HG02798 (cell line): ENCODE data around the gene CNTNAP2.

ENCODE experiments used
- ATAC-seq: cut with Tn5 transposase; IDR thresholded peaks from one replicate; pipeline ENCODE4 v1.9.1; 2021; ENCODE audit warnings: mild to moderate bottlenecking; ENCODE audit not compliant: unreplicated experiment, poor library complexity

CNTNAP2 gene

DNA sequence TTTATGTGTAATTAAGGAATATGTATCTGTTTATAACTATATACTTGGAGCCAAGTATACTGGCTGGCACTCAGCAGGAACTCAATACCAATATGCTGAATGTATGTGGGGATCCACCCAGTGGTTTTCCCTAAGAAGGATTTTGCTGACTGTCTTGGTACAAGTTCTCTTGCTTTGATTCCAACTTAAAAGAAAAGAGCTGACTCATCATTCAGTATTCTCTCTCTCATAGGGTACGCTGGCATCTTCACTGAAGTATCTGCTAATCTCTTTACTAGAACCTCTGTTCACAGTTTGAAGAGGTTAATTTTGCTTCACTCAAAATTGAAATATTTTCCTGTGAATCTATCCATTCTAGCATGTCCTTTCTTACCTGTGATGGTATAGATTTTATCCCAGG, 1044.8 kb downstream of the CNTNAP2 start:
- no peak for ATAC-seq

DNA sequence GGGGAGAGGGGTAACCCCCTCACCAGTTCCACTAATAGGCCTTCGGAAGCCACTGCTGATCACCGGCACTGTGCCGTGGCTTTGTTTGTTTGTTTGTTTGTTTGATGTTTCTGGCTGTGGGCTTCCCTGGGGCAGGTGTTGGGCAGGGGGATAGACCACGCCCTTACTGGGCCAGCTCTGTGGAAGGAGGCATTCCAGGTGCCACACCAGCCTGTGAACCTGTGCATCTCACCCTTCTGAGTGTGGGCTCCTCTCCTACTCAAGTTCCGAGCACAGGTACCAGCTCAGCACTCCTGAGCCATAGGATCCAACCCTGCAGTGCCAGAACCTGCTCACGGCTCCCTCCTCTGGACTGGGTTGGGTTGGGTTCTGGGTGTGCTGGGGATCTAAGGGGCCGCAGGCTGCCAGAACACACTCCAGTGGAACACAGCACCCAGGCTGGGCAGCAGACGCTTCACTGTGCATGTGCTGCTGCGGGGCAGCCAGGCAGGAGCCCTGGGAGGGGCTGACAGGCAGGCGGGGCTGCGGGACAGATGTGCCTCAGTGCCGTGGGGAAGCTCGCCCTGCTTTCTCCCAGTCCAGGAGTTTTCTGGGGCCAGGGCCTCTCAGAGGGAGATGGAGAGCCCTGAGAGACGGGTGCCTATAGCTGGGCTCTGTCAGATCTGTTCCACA, 1053.9 kb downstream of the CNTNAP2 start:
- ATAC-seq = no peak

DNA sequence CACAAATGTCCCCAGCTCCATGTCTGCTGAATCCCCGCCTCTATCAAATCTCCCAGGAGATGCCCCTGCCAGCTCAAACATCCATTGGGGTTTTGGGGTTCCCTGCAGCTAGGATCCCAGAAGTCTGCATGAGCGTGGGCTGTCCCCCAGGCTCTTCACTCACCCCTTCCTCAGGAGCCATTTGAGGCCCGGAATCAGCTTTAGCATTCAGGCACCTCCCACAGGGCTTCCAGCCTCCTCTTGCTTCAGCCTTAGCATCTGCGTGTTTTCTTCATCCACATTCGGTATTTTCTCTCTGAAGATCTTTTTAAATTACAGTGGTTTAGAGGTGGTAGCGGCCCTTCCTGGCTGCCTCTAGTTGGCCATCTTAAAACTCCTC, 1054.4 kb downstream of the CNTNAP2 start:
- ATAC-seq = no peak

DNA sequence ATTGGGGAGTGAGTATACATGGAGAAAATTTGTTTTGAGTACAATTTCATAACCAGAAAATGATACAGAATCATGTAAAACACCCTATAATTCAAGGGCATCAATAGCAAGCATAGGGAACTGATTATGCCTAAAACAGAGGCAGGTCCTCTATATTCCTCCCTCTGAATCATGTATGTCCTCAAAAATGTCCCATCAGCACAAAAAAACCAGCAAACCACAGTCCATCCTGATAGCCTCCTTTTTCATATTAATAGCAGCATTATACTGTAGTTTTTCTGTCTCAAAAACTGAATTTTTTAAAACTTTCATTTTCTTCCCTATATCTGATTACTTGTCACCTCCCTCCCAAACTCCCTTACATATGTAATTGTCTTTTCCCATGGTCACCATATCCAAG, 1057.3 kb downstream of the CNTNAP2 start:
- ATAC-seq = no peak

DNA sequence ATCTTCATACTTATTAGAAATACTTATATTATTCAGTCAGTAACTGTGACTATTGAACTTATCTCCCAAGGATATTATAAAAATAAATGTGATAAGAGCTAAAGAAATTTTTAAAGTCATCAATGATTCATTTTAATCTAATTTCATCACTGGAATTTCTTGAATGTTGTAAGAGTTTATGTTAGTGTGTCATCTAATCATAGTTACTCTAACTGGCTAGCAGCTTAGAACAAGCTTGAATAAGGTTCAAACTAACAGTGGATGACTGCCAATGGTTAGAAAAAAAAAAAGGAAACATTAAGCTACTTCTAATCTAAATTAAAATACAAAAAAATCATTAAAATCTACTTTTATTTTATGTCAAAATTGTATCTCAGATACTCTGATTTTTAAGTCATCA, 1066.3 kb downstream of the CNTNAP2 start:
- no peak for ATAC-seq

DNA sequence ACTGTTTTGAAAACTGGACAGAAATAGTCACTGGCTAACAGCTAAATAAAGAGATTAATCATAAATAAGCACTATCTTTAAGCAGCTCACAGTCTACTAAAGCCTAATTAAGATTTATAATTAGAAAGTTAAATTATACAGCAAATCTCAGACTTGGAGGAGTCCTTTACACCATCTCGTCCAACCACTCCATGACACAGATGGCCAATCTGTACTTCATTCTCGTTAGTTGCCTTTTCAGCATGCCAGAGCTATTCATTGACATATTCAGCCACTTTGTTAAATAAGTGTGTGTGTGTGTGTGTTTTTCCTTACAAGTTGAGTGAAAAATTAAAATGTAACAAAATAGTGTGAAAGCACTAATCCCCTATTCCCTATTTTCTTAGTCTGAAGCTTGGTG, 1066.7 kb downstream of the CNTNAP2 start:
- ATAC-seq = no peak

DNA sequence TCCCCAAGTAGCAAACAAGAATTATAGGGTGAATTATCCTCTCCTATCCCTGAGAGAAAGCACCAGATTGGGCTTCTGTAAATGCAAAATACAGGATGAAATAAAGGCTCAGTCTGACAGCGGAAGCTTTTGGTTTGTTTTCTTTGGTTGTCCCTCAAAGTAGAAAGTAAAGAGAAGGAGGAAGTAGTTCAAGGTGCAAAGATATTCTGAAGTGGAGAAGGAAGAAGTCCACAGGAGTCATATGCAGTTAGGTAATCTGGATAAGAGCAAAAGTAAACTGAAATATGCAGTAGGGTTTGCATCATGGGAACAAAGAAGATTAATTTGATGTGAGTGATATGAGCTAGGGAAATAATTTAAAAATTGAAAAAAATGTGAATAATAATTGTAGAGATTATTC, 1071.9 kb downstream of the CNTNAP2 start:
- ATAC-seq = no peak

DNA sequence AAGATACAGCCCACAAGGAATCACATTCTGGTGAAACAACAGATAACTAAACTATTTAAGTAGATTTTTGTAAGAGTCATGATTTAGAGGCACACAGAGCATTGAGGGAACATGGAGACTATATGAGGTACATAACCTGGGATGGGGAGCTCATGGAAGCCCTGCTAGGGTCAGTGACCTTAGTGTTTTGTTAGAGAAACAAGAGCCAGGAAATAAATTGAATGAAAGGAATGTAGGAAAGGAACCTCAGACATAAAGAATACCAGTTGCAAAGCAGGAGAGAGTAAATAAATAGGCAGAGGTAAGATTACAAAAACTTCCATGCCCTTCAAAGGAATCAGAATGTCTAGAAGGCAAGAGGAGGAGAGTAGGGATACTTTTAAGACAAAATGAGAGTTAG, 1076.9 kb downstream of the CNTNAP2 start:
- no peak for ATAC-seq

DNA sequence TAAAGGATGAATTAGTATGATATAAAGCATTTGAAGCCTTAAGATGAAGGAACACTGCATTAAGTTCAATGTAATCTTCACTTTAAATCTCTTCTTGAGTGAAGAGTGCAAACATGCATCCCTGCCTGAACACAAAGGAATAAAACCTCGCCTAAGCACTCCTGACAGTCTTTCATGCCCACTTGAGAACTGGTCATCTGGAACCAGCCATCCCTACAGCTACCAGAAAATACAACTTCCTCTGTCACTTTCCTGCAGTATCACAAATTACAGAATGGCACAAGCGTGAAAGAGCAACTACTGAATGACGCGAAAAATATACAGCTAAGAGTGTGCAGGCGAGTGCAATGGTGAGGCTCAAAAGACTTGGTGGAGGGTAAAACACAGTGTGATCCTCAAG, 1079.9 kb downstream of the CNTNAP2 start:
- ATAC-seq = no peak

DNA sequence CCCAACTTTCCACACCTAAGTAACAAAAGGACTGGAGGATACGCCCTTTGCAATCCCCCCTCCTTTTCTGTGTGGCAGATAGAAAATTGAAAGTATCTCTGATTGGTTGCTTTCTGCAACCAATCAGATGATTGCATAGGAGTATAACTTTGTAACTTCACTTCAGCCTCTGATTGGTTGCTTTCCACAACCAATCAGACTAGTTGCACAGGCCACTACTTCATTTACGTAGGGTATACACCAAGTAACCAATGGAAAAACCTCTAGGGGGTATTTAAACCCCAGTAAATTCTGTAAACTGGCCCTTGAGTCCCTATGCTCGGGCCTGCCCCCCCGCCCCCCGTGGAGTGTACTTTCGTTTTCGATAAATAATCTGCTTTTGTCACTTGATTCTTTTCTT, 1080.4 kb downstream of the CNTNAP2 start:
- ATAC-seq = no peak

DNA sequence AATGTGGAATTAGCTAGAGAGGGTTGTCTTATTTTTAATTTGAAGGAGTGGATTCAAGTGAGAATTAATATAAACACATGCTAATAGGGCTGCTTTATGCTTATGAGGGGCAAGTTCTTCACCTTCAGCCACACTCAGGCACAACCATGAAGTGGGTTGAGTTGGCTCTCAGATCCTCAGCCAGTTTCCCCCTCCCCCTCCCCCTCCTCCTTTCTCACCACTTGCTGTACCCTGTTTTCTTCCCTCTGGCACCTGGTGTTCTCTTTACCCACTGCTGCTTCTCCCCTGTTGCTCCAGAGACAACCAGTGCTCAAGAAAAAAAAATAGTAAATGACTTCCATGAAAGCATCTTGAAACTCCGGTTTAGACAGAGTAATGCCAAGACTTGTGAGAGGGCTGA, 1083.3 kb downstream of the CNTNAP2 start:
- no peak for ATAC-seq

DNA sequence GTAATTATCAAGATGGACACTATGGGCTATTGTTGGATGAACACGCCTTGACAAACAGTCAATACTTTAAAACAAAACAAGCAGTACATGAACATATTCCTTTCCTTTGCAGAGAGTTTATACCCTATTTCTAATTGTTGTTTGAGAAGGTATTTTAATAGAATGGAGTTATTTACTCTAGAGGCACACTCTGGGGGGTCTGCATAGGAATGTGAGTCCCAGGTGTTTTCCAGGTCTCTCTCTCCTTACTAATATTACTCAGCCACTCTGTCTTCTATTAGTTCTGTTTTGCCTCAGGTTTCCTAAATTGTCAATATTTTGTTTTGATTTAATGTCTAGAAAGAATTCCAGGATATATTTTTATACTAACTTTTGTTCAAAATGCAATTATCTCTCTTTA, 1091.4 kb downstream of the CNTNAP2 start:
- ATAC-seq = no peak

DNA sequence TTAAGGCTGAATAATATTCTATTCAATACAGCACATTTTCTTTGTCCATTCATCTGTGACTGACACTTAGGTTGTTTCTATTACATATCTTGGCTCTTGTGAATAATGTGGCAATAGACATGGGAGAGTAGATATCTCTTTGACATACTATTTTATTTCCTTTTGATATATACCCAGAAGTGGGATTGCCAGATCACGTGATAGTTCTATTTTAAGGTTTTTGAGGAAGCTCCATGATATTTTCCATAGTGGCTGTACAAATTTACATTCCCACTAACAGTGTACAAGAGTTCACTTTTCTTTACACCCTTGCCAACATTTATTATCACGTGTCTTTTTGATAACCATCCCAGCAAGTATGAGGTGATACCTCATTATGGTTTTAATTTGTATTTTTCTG, 1114.7 kb downstream of the CNTNAP2 start:
- no peak for ATAC-seq

DNA sequence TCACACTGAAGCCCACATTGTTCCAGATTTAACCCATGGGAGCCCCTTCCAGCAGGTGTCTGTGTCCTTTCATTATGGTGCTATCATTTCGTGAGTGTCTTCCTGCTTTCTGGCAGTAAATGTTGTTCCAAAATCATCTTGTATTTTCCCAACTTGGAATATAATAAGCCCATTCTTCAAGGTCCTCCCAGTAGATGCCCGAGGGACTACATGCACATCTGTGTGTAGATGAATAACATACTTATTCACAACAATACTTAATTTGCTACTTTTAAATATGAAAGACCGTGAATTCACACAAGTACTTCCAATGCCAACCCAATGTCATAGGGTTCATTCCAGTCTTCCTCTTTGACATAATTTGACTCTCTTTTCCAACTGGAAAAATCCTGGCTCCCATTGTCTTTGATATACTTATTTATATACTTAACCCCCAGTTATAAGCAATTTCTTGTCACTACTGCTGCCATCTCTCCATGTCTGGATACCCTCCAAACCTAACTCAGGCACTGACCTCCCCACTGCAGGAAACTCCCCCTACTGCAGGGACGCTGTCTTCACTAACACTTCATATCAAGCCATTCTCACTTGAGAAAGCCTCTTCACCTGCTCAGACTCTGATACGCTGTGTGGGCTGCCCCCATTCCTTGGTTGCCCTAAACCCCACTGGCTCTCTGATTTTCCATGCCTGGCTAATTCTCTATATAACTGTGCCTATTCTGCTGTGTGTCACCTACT, 1119.2 kb downstream of the CNTNAP2 start:
- no peak for ATAC-seq

DNA sequence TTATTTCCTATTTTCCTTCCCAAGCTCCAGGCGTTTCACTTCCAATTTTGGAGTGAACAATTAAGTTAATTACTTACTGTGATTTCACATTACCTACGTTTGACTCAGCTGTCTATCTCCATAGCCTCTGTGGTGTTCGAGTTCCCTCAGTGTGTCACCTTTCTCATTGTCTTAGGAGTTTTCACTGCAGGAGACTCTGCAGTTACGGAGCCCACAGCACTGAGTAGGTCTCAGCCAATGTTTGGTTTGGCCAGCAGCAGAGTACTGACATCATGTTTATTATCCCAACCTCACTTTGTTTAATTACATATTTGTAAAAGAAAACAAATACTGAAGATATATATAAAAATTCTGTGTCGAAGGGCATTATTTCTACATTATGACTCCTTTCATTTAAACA, 1123.9 kb downstream of the CNTNAP2 start:
- ATAC-seq = no peak

DNA sequence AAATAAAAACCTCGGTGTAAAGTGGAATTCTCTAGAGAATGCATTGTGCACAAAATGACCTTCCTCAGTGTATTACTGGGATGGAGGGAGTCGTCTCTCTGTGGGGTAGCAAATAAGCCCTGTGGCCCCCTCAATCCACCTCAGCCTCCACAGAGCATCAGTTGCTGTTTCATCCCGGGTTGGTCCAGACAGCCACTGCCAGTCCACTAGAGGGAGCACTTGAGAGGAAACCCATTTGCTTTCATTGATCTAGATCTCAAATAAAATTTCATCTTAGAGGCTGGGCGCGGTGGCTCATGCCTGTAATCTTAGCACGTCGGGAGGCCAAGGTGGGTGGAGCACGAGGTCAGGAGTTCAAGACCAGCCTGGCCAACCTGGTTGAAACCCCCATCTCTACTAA, 1128.7 kb downstream of the CNTNAP2 start:
- peak; percentile 52 for ATAC-seq

DNA sequence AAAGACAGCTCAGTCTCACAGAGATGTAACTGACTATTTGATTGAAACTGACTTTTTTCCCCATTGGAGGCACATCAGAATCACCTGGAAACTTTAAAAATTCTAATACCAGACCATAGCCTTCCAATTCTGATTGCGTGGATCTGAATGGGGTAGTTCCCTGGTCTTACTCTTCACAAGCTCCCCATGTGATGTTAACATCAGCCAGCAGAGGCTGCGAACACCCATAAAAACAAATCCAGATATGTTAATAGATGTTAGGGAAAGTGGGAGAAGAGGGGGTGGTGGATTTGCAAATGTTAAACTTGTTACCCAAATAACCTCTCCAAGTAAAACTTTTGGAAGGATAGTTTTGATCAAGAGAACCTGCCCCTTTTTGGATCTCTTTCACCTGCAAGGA, 1133.4 kb downstream of the CNTNAP2 start:
- no peak for ATAC-seq

DNA sequence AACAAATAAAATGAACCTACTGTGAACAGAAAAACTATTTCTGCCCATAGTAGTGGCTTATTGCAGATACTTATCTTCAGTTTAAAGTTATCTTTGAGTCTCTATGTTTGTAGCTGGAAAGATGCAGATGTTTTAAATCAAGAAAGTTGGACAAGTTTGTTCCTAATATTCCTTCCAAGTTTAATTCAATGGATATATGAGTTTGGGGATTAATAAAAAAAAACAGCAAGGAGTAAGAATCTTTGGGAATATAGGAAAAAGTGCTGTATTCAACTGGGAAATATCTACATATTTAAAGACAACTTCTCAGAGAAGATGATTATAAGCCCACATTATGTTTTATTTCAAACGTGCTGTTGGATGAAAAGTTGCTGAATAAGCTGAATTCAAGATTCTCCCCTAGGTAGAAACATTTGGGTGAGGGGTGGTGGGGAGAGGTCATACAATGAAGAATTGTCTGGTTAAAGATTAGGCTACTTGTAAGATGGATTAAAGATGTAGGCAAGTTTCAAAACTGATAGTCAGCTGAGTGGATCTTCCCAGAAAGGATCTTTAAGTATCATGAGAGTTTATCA, 1135.2 kb downstream of the CNTNAP2 start:
- no peak for ATAC-seq

DNA sequence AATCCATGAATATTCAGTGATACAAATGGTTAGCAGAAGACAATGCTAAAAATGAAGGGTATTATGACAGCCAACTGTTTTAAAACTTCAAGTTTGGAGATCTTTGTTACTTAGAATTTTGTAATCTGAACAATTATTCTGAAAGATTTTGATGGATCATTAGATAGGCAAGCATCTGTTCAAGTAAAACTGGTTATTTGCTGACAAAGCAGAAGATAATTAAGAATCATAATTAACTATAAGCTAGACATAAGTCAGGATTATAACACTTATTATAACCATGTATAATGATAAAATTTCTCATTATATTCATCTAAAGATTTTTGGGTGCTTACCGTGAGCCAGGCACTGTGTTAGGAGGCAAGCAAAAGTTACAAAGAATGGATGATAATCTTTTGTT, 1145.1 kb downstream of the CNTNAP2 start:
- no peak for ATAC-seq

DNA sequence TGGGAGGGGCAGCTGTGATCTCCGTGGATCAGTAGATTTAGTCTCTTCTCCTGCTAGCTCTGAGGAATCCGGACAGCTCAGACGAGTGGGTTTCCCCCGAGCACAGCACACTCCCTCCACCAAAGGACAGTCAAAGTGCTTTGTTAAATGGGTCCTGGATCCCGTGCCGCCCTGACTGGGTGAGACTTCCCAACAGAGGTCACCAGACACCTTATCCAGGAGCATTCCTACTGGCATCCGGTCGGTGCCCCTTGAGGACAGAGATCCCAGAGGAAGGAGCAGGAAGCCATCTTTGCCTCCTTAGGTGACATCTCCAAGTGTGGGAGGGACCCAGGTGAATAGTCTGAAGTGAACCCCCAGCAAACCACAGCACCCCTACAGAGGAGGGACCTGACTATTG, 1148.9 kb downstream of the CNTNAP2 start:
- ATAC-seq = no peak

DNA sequence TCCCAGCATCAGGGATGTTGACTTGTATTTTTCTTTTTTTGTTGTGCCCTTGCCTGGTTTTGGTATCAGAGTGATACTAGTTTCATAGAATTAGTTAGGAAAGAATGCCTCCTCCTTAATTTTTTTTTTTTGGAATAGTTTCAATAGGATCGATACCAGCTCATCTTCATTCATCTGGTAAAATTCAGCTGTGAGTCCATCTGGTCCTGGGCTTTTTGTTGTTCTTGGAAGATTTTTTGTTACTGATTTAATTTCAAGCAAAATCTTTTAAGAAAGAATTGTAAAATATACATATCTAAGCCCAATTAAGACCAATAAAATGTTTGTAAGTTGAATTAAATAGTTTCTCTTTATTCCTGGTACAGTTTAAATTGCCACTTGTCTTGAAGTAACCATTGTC, 1159.5 kb downstream of the CNTNAP2 start:
- no peak for ATAC-seq

DNA sequence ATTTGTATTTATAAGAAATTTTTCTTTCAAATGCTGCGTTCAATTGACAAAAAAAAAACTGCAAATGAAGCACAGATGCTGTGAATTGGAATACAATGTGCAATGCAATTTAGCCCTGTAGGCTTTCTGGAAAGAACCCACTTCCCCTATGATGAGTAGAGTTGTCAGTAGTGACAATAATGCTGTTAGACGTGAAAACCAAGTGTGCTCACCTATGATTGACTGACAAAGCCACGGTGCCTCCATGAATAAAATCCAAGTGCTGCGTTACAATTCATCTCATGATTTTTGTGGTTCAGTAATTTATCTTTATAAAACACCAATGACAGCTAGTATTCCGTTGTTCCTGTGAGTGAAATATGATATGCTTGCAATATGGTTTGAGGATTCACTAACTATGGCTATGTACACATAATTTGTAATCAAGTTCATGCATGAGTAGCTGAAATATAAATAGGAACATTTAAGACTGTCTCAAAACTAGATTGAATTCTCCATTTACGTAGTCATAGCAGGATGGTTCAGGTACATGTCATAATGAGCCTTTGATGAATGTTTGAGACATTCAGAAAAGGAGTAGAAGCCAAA, 1160.3 kb downstream of the CNTNAP2 start:
- no peak for ATAC-seq
